Body of pancreas (tissue), 4 donors: ENCODE data around the gene RMND1.
"Not testable (repeated sequence)": the region's sequence is repeated elsewhere in the genome, so short reads cannot be mapped to it uniquely, and the experiment has no call there.

Experiments
- POLR2A ChIP-seq, 3 donors: fragments of 450-650 bp; IDR thresholded peaks; one replicate each; pipeline ENCODE4 v1.6.1; 2016; ENCODE audit warnings: antibody characterized with exemption in 3 of 3, mild to moderate bottlenecking in 2 of 3
- TF ChIP-seq, protein P1 (sequence below), 7 experiments: fragments of 450-650 bp in 4 of 7; fragments of 200-600 bp in 3 of 7; sonication (generic) in 3 of 7; IDR thresholded peaks; one replicate each; pipeline ENCODE4 v1.5.1; 2016 to 2019; ENCODE audit warnings: antibody characterized with exemption in 7 of 7

DNA sequence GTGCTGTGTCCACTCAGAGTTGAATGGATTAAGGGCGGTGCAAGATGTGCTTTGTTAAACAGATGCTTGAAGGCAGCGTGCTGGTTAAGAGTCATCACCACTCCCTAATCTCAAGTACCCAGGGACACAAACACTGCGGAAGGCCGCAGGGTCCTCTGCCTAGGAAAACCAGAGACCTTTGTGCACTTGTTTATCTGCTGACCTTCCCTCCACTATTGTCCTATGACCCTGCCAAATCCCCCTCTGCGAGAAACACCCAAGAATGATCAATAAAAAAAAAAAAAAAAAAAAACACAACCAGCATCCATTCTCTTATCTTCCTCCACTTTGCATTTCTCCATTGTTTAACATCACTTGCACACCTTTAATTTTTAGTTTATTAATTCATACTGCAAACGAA is 998 bp downstream of the RMND1 start:
- not testable (repeated sequence) for TF ChIP-seq POLR2A (IDR thresholded peaks at IDR 0.05)
- TF ChIP-seq, protein P1, sequence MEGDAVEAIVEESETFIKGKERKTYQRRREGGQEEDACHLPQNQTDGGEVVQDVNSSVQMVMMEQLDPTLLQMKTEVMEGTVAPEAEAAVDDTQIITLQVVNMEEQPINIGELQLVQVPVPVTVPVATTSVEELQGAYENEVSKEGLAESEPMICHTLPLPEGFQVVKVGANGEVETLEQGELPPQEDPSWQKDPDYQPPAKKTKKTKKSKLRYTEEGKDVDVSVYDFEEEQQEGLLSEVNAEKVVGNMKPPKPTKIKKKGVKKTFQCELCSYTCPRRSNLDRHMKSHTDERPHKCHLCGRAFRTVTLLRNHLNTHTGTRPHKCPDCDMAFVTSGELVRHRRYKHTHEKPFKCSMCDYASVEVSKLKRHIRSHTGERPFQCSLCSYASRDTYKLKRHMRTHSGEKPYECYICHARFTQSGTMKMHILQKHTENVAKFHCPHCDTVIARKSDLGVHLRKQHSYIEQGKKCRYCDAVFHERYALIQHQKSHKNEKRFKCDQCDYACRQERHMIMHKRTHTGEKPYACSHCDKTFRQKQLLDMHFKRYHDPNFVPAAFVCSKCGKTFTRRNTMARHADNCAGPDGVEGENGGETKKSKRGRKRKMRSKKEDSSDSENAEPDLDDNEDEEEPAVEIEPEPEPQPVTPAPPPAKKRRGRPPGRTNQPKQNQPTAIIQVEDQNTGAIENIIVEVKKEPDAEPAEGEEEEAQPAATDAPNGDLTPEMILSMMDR (IDR thresholded peaks at IDR 0.05) = not testable (repeated sequence)
